Gastrocnemius medialis (tissue), 4 donors: ENCODE data around the gene SLC24A4.

Source experiments
- CTCF ChIP-seq, 5 experiments: fragments of 450-650 bp in 3 of 5; fragments of 200-600 bp in 2 of 5; sonication (generic) in 2 of 5; IDR thresholded peaks in 4 of 5; conservative IDR thresholded peaks in 1 of 5; 1 replicate in 4 of 5; 2 replicates in 1 of 5; pipeline ENCODE4 v1.5.1; 2016 to 2019; ENCODE audit warnings: antibody characterized with exemption in 5 of 5, mild to moderate bottlenecking in 3 of 5, moderate library complexity in 3 of 5
- POLR2A ChIP-seq, 2 donors: fragments of 450-650 bp; IDR thresholded peaks; one replicate each; pipeline ENCODE4 v1.6.1; 2017; ENCODE audit warnings: antibody characterized with exemption in 2 of 2, mild to moderate bottlenecking in 2 of 2, moderate library complexity in 2 of 2

- TF ChIP-seq POLR2A (IDR thresholded peaks at IDR 0.05) (no peak), CTCF (IDR thresholded peaks at IDR 0.05 in 4 of 5, conservative IDR thresholded peaks at IDR 0.05 in 1 of 5) (no peak)
Observed at GRCh38 chr14:92494512-92494911, 171.5 kb downstream of the SLC24A4 start.
